Heart left ventricle (tissue), 16 donors: Measurements from ENCODE around the gene TTC34. TPM values are rescaled to one million over a fixed set of nuclear protein-coding genes. Genes with fewer than 3 reads are reported as not detected.
A peak's percentile ranks its signal among the peaks of the same experiment; 100 is the strongest.

Source experiments
- ATAC-seq, 4 donors: fragments of 200-7000 bp; cut with Tn5 transposase; one replicate each; pipeline ENCODE4 v1.9.1; 2020 to 2022; ENCODE audit warnings: moderate library complexity in 4 of 4, mild to moderate bottlenecking in 3 of 4, moderate number of reproducible peaks in 1 of 4
- DNase-seq, 5 donors: peaks; one replicate each; pipeline ENCODE4 v3.0.0-alpha.2; 2020
- H3K27ac ChIP-seq, 12 donors: fragments of 200-600 bp; sonication (generic) in 4 of 12; one replicate each; pipeline versions ENCODE4 v1.5.0 to v1.8.0; 2016 to 2022; ENCODE audit warnings: mild to moderate bottlenecking in 2 of 12
- H3K27me3 ChIP-seq, 9 donors: fragments of 200-600 bp; sonication (generic) in 2 of 9; one replicate each; pipeline versions ENCODE4 v1.5.1 to v1.8.0; 2016 to 2022; ENCODE audit warnings: mild to moderate bottlenecking in 3 of 9
- H3K36me3 ChIP-seq, 9 donors: fragments of 200-600 bp; sonication (generic) in 2 of 9; one replicate each; pipeline versions ENCODE4 v1.5.0 to v1.8.0; 2018 to 2022; ENCODE audit warnings: mild to moderate bottlenecking in 2 of 9
- H3K4me1 ChIP-seq, 12 donors: fragments of 200-600 bp; sonication (generic) in 4 of 12; one replicate each; pipeline versions ENCODE4 v1.5.0 to v1.8.0; 2016 to 2022; ENCODE audit warnings: mild to moderate bottlenecking in 3 of 12
- H3K4me3 ChIP-seq, 12 donors: fragments of 200-600 bp; sonication (generic) in 4 of 12; one replicate each; pipeline versions ENCODE4 v1.5.0 to v1.8.0; 2017 to 2022; ENCODE audit warnings: mild to moderate bottlenecking in 9 of 12, moderate library complexity in 4 of 12
- H3K9me3 ChIP-seq, 12 donors: fragments of 200-600 bp; sonication (generic) in 4 of 12; one replicate each; pipeline versions ENCODE4 v1.5.0 to v1.8.0; 2016 to 2022; ENCODE audit warnings: mild to moderate bottlenecking in 1 of 12
- POLR2A ChIP-seq, 2 donors: fragments of 450-650 bp; IDR thresholded peaks; one replicate each; pipeline ENCODE4 v1.6.1; 2017; ENCODE audit warnings: antibody characterized with exemption in 2 of 2, mild to moderate bottlenecking in 2 of 2, moderate library complexity in 2 of 2
- WGBS, 4 donors: extraction: QIAGEN DNeasy Blood & Tissue Kit in 2 of 4; methylation state at CpG; one replicate each; pipeline versions ENCODE4 v1.1.5 to v1.1.7; 2013 to 2018; 5-methylcytosine and 5-hydroxymethylcytosine counted together
- intact Hi-C, 10 donors: fragments of 100-400 bp; cut with DNase I; formaldehyde crosslinking; loops; one replicate each; pipeline versions ENCODE4 v1.11.1 to v1.14.2; 2022
- polyA plus RNA-seq, 2 donors: library from polyadenylated mRNA; stranded (reverse); fragments of 200-250 nt; gene quantifications; one replicate each; pipeline ENCODE4 v1.2.3, GENCODE V29; 2013
- total RNA-seq, 9 donors: library from RNA; depleted of rRNA in 2 of 9; stranded (reverse); fragments of >200 nt in 2 of 9; fragmentation: NEBNext Ultra II Directional in 3 of 9; extraction: Animal tissue kit (Norgen Biotek cat#: 25700) in 3 of 9; gene quantifications; one replicate each; pipeline versions ENCODE4 v1.1.0 to v1.2.4, GENCODE V29; 2016 to 2023
- TF ChIP-seq, protein P1 (sequence below), 12 donors: fragments of 200-600 bp; sonication (generic) in 4 of 12; IDR thresholded peaks; one replicate each; pipeline versions ENCODE4 v1.5.0 to v1.8.0; 2018 to 2022; ENCODE audit warnings: antibody characterized with exemption in 12 of 12, mild to moderate bottlenecking in 5 of 12
- donor health status: ischemic (EF 13 %, LVEDD 7.1; RV severe dilation, severe dysfunction).
- donor health status: healthy with polysubstance abuse.
- donor health status: DM: no; HTN: yes; CAD: no.
- donor health status: DM: no; HTN: no; CAD: no.
- donor health status: ischemic (EF 25% LVEDD 6.9; RV normal size, moderate dysfunction).
- donor health status: ischemic (EF 25% LVEDD 5.7; RV mildly dilated, moderate dysfunction).
- donor health status: healthy.
- donor health status: DM: yes; HTN: yes; CAD: no.
- donor health status: ischemic (EF 35%, LVEDD 5.7; RV mildly dilated, moderate dysfunction).
- donor health status: nonischemic (EF 11% LVEDD 7.7; RV severe dilation, severe dysfunction).
- donor health status: DM: yes; HTN: yes; CAD: no.
- donor health status: PGD.
- donor health status: ischemic (EF 29% LVEDD 5.4; RV normal size, mild dysfunction).
- donor health status: nonischemic (EF 23%, LVEDD 6.1; RV moderate dilation, normal function).

The TTC34 gene
- total and polyA plus RNA-seq, 11 donors = 0.06 to 0.67 (median 0.42) TPM; not detected in 1

DNA sequence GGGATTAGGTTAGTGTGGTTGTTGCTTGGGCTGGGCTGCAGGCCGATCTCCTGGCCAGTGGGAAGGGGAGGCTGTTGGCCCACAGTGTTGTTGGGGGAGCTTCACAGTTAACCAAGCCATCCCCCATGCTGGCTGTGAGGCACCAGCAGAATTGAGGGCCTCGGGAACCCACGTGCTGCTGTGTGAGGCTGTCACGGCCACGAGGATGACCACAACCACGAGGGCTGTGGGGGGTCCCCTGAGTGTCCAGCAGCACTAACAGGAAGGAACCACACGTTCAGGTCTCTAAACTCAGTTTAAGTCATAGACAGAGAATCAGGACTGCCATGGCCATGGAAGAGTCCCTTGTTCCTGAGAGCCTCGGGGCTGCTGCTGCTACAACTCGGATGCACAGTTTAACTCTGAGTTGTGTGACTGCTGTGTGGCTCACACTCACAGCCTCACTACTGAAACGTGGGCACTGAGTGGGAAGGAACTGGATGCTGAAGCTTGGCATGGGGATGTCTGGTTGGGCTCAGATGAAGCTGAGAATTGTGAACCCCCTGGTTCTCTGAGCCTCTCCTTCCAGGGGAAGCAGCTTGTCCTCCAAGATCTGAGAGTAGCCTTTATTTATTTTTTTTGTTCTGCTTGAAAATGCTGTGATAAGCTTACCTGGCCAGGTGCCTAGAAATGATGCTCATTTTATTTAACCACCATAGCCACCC is 163.9 kb downstream of the TTC34 start:
- H3K27me3 ChIP-seq = peaks cover 0 to 27% (median 3%) of the 10 kb centered on the region in 9 donors
- intact Hi-C loops = loop anchor here in 1 of 10 donors (10.0 kb wide), 1 partner anchor 53 kb away; the partner anchor contains the start of gene PRXL2B
- WGBS, 4 donors = 63 to 79% (median 77%) methylated on average over 6 to 10 of the region's 10 CpGs

DNA sequence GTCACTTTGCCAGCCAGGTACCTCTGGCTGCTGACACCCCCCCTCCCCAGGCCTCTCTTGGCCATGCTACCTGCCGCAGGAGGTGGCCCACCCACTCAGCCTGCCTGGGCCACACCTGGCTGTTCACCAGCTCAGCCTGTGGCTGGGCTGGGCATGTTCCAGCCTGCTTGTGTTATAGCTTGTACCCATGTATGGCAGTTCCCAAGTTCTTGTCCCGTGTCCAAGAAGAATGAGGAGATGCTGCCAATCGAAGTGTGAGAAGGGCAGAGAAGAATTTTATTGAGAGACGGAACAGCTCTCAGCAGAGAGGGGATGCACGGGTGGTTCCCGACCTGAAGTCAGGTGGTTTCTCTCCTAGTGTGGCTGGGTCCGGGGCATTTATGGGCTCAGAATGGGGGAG is 164.8 kb downstream of the TTC34 start:
- Histone ChIP-seq H3K4me3 (no peak overlapping the region), H3K9me3 (peaks cover 0 to 11% (median 7%) of the 10 kb centered on the region in 12 donors), H3K27me3 (peaks cover 0 to 36% (median 8%) of the 10 kb centered on the region in 9 donors), H3K36me3 (no peaks in the 10 kb centered on the region), H3K27ac (no peak overlapping the region), H3K4me1 (peaks cover 0 to 20% (median 2%) of the 10 kb centered on the region in 12 donors)
- intact Hi-C loops = loop anchor here in 1 of 10 donors (10.0 kb wide), 1 partner anchor 52 kb away; the partner anchor contains the start of gene PRXL2B
- 90 to 96% (median 93%) methylated on average over 6 to 7 of the region's 7 CpGs for WGBS, 4 donors
- ATAC-seq (no peak), DNase-seq (no peak)
- TF ChIP-seq, protein P1, sequence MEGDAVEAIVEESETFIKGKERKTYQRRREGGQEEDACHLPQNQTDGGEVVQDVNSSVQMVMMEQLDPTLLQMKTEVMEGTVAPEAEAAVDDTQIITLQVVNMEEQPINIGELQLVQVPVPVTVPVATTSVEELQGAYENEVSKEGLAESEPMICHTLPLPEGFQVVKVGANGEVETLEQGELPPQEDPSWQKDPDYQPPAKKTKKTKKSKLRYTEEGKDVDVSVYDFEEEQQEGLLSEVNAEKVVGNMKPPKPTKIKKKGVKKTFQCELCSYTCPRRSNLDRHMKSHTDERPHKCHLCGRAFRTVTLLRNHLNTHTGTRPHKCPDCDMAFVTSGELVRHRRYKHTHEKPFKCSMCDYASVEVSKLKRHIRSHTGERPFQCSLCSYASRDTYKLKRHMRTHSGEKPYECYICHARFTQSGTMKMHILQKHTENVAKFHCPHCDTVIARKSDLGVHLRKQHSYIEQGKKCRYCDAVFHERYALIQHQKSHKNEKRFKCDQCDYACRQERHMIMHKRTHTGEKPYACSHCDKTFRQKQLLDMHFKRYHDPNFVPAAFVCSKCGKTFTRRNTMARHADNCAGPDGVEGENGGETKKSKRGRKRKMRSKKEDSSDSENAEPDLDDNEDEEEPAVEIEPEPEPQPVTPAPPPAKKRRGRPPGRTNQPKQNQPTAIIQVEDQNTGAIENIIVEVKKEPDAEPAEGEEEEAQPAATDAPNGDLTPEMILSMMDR (IDR thresholded peaks at IDR 0.05) = no peak
- no peak for TF ChIP-seq POLR2A (IDR thresholded peaks at IDR 0.05)

More for the DNA sequence above, 163.9 kb downstream of the TTC34 start:
- ATAC-seq = no peak
- peak in 1 of 5 donors; percentile 27 for DNase-seq
- Histone ChIP-seq H3K4me1 (peaks cover 0 to 29% (median 10%) of the 10 kb centered on the region in 12 donors), H3K9me3 (peaks cover 0 to 11% (median 7%) of the 10 kb centered on the region in 12 donors), H3K4me3 (no peak overlapping the region), H3K36me3 (no peaks in the 10 kb centered on the region), H3K27ac (no peak overlapping the region)
- TF ChIP-seq, protein P1 (IDR thresholded peaks at IDR 0.05) = no peak
- TF ChIP-seq POLR2A (IDR thresholded peaks at IDR 0.05) = no peak

DNA sequence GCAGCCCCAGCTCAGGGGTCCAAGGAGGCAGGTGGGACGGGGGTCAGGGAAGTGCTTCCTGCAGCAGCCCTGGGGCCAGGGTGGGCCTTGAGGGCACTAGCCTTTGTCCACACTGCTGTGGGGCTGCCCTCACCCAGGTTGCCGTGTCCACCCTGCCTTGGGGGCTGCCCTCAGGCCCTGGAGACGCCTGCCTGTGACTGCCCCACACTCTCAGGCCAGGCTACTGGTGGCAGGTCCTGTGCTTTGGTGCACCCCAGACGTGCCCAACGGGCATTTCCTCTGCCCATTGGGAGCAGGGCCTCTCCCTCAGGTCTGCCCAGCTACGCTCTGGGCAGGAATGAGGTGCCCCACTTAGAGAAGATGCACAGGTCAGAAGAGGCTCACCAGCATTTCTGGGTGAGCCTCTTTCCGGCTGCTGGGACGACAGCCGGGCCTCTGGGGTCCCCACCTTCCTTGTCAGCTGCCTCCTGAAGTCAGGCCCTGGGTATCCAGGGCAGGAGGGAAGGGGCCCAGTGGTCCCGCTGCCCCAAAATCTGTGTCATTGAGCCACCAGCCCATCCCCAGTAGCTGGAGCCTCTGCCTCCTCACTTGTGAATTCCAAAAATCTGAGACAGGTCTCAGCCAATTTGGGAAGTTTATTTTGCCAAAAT is 166.0 kb downstream of the TTC34 start:
- Histone ChIP-seq H3K36me3 (no peaks in the 10 kb centered on the region), H3K4me3 (no peak overlapping the region), H3K9me3 (peaks cover 0 to 11% (median 7%) of the 10 kb centered on the region in 12 donors), H3K4me1 (peaks cover 0 to 15% (median 0%) of the 10 kb centered on the region in 12 donors), H3K27me3 (peaks cover 0 to 40% (median 12%) of the 10 kb centered on the region in 9 donors), H3K27ac (no peak overlapping the region)
- no peak for TF ChIP-seq POLR2A (IDR thresholded peaks at IDR 0.05)
- TF ChIP-seq, protein P1 (IDR thresholded peaks at IDR 0.05) = no peak
- 83 to 90% (median 85%) methylated on average over 10 of the region's 10 CpGs for WGBS, 4 donors
- intact Hi-C loops = loop anchor here in 1 of 10 donors (10.0 kb wide), 1 partner anchor 51 kb away; the partner anchor contains the start of gene PRXL2B
- ATAC-seq (no peak), DNase-seq (peak in 1 of 5 donors; percentile 33)
